Fibroblast of lung (primary cell): ENCODE measurements around the gene WDSUB1.

ENCODE experiments used
- EZH2 ChIP-seq: IDR thresholded peaks from 2 replicates; pipeline ENCODE4 v1.5.1; 2012; ENCODE audit warnings: low read length, control low read depth, mild to moderate bottlenecking; ENCODE audit errors: missing control alignments
- TF ChIP-seq, protein P1 (sequence below), 2 donors: IDR thresholded peaks in 1 of 2; conservative IDR thresholded peaks in 1 of 2; 1 replicate in 1 of 2; 2 replicates in 1 of 2; pipeline ENCODE4 v1.5.1; 2011 to 2012; ENCODE audit warnings: low read length in 2 of 2, control low read depth in 1 of 2, inconsistent platforms in 1 of 2, low read depth in 1 of 2, mild to moderate bottlenecking in 1 of 2

DNA sequence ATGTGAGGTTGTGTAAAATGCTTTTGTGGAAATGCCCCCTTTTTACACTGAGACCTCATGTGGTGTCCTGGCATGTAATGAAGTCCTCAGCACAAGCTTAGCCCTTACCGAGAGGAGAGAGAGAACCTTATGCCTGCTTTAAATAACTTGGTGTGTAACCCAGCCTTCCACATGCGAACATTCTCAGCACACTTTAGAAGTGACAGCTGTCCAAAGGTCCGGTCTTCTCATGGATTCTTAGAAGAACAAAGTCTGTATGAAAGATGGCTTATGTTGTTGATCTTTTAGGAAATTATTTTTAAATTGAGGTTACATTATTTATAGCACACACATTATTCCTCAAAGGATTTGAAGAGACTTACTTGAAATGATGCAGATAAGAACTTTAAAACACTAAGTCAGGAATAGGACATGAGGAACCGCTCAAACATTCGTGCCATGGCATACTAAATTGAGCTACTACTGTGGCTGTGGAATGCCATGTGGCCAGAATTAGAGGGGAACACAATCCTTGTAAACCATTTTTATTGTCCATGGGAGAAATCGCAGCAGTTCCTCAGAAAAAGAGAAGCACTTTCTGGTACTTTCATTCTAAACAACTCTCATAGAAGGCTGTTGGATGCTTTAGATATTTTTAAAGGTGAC, 79.6 kb downstream of the WDSUB1 start:
- TF ChIP-seq, protein P1, sequence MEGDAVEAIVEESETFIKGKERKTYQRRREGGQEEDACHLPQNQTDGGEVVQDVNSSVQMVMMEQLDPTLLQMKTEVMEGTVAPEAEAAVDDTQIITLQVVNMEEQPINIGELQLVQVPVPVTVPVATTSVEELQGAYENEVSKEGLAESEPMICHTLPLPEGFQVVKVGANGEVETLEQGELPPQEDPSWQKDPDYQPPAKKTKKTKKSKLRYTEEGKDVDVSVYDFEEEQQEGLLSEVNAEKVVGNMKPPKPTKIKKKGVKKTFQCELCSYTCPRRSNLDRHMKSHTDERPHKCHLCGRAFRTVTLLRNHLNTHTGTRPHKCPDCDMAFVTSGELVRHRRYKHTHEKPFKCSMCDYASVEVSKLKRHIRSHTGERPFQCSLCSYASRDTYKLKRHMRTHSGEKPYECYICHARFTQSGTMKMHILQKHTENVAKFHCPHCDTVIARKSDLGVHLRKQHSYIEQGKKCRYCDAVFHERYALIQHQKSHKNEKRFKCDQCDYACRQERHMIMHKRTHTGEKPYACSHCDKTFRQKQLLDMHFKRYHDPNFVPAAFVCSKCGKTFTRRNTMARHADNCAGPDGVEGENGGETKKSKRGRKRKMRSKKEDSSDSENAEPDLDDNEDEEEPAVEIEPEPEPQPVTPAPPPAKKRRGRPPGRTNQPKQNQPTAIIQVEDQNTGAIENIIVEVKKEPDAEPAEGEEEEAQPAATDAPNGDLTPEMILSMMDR (conservative IDR thresholded peaks at IDR 0.05 in 1 of 2, IDR thresholded peaks at IDR 0.05 in 1 of 2; ENCODE audit: low read depth in 1 of 2, low read length in 2 of 2): no peak
- TF ChIP-seq EZH2: no peak
